GM06990 (cell line): Measurements from ENCODE around the gene RNF19B.
"Not testable (repeated sequence)": the region's sequence is repeated elsewhere in the genome, so short reads cannot be mapped to it uniquely, and the experiment has no call there.

Experiments
- DNase-seq: peaks from one replicate; pipeline ENCODE4 v3.0.0-alpha.2; 2011; ENCODE audit not compliant: insufficient read length; ENCODE audit errors: extremely low read depth
- H3K27me3 ChIP-seq: replicated peaks from 2 replicates; pipeline ENCODE4 v1.6.0; 2011; ENCODE audit warnings: low read length; ENCODE audit not compliant: control insufficient read depth, insufficient read depth
- H3K36me3 ChIP-seq: 2 replicates; pipeline ENCODE4 v1.5.1; 2011; ENCODE audit warnings: low read length; ENCODE audit not compliant: control insufficient read depth, insufficient read depth
- H3K4me3 ChIP-seq: replicated peaks from 2 replicates; pipeline ENCODE4 v1.5.1; 2011; ENCODE audit warnings: low read depth, mild to moderate bottlenecking, control low read depth, low read length
- TF ChIP-seq, protein P1 (sequence below): IDR thresholded peaks from 2 replicates; pipeline ENCODE4 v1.5.1; 2011; ENCODE audit warnings: low read length, control low read depth, mild to moderate bottlenecking, inconsistent platforms; ENCODE audit not compliant: insufficient read depth, poor library complexity, severe bottlenecking

Gene RNF19B

DNA sequence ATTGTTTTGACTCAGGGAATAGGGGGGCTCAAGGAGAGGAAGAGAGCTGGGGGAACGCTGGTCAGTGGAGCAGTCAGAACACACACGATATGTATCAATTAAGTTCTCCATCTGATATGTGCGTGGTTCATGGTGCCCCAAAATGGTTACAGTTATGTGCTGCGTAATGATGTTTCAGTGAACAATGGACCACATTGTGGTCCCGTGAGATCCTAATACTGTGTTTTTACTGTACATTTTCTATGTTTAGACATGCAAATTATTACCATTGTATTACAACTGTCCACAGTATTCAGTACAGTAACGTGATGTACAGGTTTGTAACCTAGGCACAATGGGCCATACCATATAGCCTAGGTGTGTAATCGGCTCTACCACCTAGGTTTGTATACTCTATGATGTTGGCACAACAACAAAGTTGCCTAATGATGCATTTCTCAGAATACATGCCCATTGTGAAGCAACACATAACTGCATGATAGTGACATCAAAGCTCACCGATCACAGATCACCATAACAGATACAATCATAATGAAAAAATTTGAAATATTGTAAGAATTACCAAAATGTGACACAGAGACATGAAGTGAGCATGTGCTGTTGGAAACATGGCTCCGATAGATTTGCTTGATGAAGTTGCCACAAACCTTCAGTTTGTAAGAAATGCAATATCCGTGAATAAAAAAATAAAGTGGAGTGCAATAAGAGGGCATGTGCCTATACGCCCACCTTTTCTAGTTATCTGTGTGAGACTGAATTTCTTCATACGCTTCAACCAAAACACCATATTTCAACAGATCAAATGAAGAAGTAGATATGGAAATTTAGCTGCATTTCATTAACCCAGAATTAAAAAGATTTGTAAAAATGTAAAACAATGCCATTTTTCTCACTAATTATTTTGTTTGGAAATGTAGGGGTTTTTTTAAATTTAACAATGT lies 48.6 kb downstream of the RNF19B start:
- TF ChIP-seq, protein P1, sequence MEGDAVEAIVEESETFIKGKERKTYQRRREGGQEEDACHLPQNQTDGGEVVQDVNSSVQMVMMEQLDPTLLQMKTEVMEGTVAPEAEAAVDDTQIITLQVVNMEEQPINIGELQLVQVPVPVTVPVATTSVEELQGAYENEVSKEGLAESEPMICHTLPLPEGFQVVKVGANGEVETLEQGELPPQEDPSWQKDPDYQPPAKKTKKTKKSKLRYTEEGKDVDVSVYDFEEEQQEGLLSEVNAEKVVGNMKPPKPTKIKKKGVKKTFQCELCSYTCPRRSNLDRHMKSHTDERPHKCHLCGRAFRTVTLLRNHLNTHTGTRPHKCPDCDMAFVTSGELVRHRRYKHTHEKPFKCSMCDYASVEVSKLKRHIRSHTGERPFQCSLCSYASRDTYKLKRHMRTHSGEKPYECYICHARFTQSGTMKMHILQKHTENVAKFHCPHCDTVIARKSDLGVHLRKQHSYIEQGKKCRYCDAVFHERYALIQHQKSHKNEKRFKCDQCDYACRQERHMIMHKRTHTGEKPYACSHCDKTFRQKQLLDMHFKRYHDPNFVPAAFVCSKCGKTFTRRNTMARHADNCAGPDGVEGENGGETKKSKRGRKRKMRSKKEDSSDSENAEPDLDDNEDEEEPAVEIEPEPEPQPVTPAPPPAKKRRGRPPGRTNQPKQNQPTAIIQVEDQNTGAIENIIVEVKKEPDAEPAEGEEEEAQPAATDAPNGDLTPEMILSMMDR, result no peak
- Histone ChIP-seq H3K36me3 (no peaks in the 10 kb centered on the region), H3K4me3 (no peak overlapping the region), H3K27me3 (no peaks in the 10 kb centered on the region)
- DNase-seq, result no peak

DNA sequence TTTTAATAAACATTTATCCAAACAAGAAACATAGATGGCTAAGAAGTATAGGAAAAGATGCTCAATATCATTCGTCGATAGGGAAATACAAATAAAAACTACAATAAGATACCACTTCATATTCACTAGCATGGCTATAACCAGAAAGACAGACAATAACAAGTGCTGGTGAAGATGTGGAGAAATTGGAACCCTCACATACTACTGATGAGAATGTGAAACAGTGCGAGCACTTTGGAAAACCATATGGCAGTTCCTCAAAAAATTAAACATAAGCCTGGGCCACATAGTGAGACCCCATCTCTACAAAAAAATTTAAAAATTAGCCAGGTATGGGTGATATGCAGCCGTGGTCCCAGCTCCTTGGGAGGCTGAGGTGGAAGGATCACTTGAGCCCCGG lies 54.3 kb downstream of the RNF19B start:
- TF ChIP-seq, protein P1, result no peak
- no peaks in the 10 kb centered on the region for H3K36me3 ChIP-seq
- no peak for DNase-seq
- no peak overlapping the region for H3K4me3 ChIP-seq
- H3K27me3 ChIP-seq, result no peaks in the 10 kb centered on the region

DNA sequence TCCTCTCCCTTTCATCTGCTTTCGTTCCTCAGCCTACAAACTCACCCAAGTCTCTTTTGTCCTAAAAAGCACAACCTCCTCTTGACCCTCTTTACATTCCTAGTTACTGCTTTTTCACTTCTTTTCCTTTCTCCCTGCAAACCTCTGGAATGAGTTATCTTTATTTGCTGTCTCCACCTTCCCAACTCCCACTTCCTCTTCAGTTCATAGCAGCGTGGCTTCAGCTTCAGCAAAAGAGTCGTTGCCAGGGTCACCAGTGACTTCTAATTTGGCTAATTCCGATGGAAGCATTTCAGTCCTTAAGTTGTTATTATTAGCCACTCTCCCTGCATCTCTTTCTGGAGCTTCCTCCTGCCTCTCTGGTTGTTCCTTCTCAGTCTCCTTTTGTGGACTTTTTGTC lies 57.2 kb downstream of the RNF19B start:
- DNase-seq, result no peak
- Histone ChIP-seq H3K36me3 (no peaks in the 10 kb centered on the region), H3K4me3 (no peak overlapping the region), H3K27me3 (no peaks in the 10 kb centered on the region)
- TF ChIP-seq, protein P1, result no peak

DNA sequence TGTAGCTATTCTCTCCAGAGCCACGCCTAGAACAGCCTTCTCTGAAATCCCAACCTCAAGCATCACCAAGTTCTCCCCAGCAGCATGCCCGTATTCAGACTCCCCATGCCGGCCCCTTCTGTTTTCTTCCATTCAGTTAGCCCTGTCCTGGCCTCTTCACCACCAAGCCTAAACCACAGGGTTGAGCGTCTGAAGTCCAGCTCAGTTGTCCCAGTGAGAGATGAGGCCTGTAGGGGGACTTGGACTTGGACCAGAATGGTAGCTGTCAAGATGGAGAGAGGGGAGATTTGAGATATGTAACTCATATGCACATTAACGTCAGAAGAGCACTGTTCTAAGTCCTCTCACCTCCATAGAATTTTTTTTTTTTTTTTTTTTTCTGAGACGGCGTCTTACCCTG lies 58.0 kb downstream of the RNF19B start:
- Histone ChIP-seq H3K27me3 (peaks cover 2% of the 10 kb centered on the region; the same call in 1 of the 2 replicates), H3K4me3 (no peak overlapping the region), H3K36me3 (no peaks in the 10 kb centered on the region)
- no peak for DNase-seq
- TF ChIP-seq, protein P1, result no peak

DNA sequence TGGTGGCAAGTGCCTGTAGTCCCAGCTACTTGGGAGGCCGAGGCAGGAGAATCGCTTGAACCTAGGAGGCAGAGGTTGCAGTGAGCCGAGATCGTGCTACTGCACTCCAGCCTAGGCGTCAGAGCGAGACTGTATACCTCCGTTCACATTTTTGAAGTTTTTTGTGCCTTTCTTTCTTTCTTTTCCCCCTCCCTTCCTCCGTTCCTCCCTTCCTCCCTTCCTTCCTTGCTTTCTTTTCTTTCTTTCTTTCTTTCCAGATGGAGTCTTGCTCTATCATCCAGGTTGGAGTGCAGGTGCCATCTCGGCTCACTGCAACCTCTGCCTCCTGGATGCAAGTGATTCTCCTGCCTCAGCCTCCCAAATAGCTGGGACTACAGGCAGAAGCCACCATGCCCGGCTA lies 59.0 kb downstream of the RNF19B start:
- not testable (repeated sequence) for DNase-seq, H3K27me3 ChIP-seq, H3K36me3 ChIP-seq, H3K4me3 ChIP-seq

DNA sequence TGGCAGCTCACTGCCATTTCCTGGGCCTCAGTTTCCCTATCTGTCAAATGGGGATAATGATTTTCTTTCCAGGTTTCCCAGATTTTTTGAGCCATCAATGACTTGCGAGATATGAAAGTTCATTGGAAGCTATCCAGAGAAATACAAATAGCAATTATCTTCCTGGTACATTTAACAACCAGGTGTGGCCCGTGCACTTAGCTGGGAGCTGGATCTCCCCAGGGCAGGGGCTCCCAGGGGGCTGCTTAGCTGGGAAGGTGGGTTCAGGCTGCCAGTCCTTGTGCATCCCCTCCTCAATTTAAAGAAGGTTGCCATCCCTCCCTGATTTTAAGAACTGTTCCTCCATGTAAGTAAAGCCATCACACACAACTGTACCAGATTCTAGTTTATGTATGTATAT lies 59.8 kb downstream of the RNF19B start:
- peaks cover 5% of the 10 kb centered on the region for H3K27me3 ChIP-seq
- TF ChIP-seq, protein P1, result no peak
- no peak for DNase-seq
- H3K4me3 ChIP-seq, result no peak overlapping the region
- H3K36me3 ChIP-seq, result no peaks in the 10 kb centered on the region
